HepG2 (cell line): ENCODE measurements around the gene SH3GLB2. TPM values are rescaled to one million over a fixed set of nuclear protein-coding genes. Genes with fewer than 3 reads are reported as not detected.
A peak's percentile ranks its signal among the peaks of the same experiment; 100 is the strongest.

Source experiments
- EEA1 ChIP-seq: sonication (generic); formaldehyde crosslinking; IDR thresholded peaks from 2 replicates; pipeline ENCODE4 v1.5.1; 2020; ENCODE audit warnings: mild to moderate bottlenecking, missing genetic modification reagents, borderline replicate concordance
- ETV5 ChIP-seq: IDR thresholded peaks from 2 replicates; pipeline ENCODE4 v1.6.1; 2018; ENCODE audit warnings: missing biosample characterization, missing genetic modification reagents, inconsistent platforms, borderline replicate concordance
- GABPA ChIP-seq, 2 experiments: IDR thresholded peaks; 2 replicates each; pipeline ENCODE4 v1.6.1; 2011 to 2016; ENCODE audit warnings: low read depth in 2 of 2, low read length in 1 of 2, missing biosample characterization in 1 of 2, missing genetic modification characterization in 1 of 2
- PHF20 ChIP-seq: sonication (generic); formaldehyde crosslinking; IDR thresholded peaks from 2 replicates; pipeline ENCODE4 v1.5.0; 2020; ENCODE audit warnings: mild to moderate bottlenecking, missing genetic modification reagents
- PITX1 ChIP-seq: sonication (generic); formaldehyde crosslinking; IDR thresholded peaks from 2 replicates; pipeline ENCODE4 v1.5.1; 2020; ENCODE audit warnings: mild to moderate bottlenecking, missing genetic modification reagents
- U2AF2 ChIP-seq: fragments of 200-400 bp; formaldehyde crosslinking; IDR thresholded peaks from 2 replicates; pipeline ENCODE4 v1.6.1; 2017; ENCODE audit warnings: low read depth, mild to moderate bottlenecking, low read length
- ZFX ChIP-seq: sonication (generic); formaldehyde crosslinking; IDR thresholded peaks from 2 replicates; pipeline ENCODE4 v1.4.0; 2020; ENCODE audit warnings: mild to moderate bottlenecking, low read depth, missing genetic modification reagents, moderate library complexity
- ZNF335 ChIP-seq: sonication (generic); formaldehyde crosslinking; IDR thresholded peaks from 2 replicates; pipeline ENCODE4 v1.4.0; 2020; ENCODE audit warnings: missing genetic modification reagents
- ZNF747 ChIP-seq: sonication (generic); formaldehyde crosslinking; IDR thresholded peaks from 2 replicates; pipeline ENCODE4 v1.8.1; 2023; ENCODE audit warnings: missing genetic modification reagents, mild to moderate bottlenecking, borderline replicate concordance
- ZNF883 ChIP-seq: sonication (generic); formaldehyde crosslinking; IDR thresholded peaks from 2 replicates; pipeline ENCODE4 v1.5.1; 2020; ENCODE audit warnings: mild to moderate bottlenecking, missing genetic modification reagents; ENCODE audit errors: not compliant biosample characterization
- polyA plus RNA-seq, 8 experiments: library from polyadenylated mRNA; depleted of rRNA in 3 of 8; stranded (reverse) in 7 of 8; unstranded in 1 of 8; fragments of >200 nt; fragmentation: Illumina TruSeq in 4 of 8; extraction: Trizol in 4 of 8; gene quantifications; 2 replicates each; pipeline versions ENCODE4 v1.2.1 to v1.2.3, GENCODE V29; 2011 to 2016; ENCODE audit warnings: low read depth in 4 of 8, missing spikeins in 1 of 8, mixed read lengths in 1 of 8; ENCODE audit not compliant: insufficient read depth in 1 of 8
- total RNA-seq, 5 experiments: library from RNA; depleted of rRNA; stranded (reverse); fragments of >200 nt; fragmentation: Illumina TruSeq; extraction: Trizol; gene quantifications; 2 replicates each; pipeline ENCODE4 v1.2.3, GENCODE V29; 2016; ENCODE audit warnings: low read depth in 1 of 5
- TF ChIP-seq, protein P1 (sequence below): sonication (generic); formaldehyde crosslinking; IDR thresholded peaks from 2 replicates; pipeline ENCODE4 v1.5.0; 2020; ENCODE audit warnings: mild to moderate bottlenecking, missing genetic modification reagents, borderline replicate concordance
- TF ChIP-seq, protein P2 (sequence below): sonication (generic); formaldehyde crosslinking; IDR thresholded peaks from 2 replicates; pipeline ENCODE4; 2020; ENCODE audit warnings: missing genetic modification reagents, mild to moderate bottlenecking, borderline replicate concordance
- TF ChIP-seq, protein P3 (sequence below): sonication (generic); formaldehyde crosslinking; IDR thresholded peaks from 2 replicates; pipeline ENCODE4 v1.5.0; 2020; ENCODE audit warnings: mild to moderate bottlenecking, missing genetic modification reagents
- TF ChIP-seq, protein P4 (sequence below): sonication (generic); formaldehyde crosslinking; IDR thresholded peaks from 2 replicates; pipeline ENCODE4 v1.4.0; 2020; ENCODE audit warnings: missing genetic modification reagents

The SH3GLB2 gene
- total and polyA plus RNA-seq, 2 of the 13 experiments (the other 11 are each of a cell fraction or from before 2014, with no cell fraction given) = 24.0 to 40.6 TPM

DNA sequence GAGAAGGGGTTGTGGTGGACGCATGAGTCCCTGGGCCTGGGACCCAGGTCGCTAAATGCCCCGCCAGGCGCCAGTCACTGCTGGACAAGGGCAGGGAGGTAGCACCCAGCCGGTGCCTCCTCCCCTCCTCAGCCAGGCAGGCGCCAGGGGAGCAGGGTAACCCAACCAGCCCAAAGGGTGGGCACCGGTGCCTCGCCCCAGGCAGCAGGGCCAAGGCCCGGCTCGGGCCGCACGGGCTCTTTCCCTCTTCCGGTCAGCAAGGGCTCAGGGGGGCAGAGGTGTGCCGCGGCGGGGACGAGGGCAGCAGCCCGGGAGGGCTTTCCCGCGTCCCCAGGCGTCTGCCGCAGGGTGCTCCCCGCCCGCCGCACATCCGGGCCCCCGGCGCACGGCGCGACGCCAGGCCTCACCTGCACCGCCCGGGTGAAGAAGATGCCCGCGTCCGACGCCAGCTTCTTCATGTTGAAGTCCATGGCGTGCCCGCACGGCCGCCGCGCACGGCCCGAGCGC lies 393 bp downstream of the SH3GLB2 start (continued):
- TF ChIP-seq, protein P1, sequence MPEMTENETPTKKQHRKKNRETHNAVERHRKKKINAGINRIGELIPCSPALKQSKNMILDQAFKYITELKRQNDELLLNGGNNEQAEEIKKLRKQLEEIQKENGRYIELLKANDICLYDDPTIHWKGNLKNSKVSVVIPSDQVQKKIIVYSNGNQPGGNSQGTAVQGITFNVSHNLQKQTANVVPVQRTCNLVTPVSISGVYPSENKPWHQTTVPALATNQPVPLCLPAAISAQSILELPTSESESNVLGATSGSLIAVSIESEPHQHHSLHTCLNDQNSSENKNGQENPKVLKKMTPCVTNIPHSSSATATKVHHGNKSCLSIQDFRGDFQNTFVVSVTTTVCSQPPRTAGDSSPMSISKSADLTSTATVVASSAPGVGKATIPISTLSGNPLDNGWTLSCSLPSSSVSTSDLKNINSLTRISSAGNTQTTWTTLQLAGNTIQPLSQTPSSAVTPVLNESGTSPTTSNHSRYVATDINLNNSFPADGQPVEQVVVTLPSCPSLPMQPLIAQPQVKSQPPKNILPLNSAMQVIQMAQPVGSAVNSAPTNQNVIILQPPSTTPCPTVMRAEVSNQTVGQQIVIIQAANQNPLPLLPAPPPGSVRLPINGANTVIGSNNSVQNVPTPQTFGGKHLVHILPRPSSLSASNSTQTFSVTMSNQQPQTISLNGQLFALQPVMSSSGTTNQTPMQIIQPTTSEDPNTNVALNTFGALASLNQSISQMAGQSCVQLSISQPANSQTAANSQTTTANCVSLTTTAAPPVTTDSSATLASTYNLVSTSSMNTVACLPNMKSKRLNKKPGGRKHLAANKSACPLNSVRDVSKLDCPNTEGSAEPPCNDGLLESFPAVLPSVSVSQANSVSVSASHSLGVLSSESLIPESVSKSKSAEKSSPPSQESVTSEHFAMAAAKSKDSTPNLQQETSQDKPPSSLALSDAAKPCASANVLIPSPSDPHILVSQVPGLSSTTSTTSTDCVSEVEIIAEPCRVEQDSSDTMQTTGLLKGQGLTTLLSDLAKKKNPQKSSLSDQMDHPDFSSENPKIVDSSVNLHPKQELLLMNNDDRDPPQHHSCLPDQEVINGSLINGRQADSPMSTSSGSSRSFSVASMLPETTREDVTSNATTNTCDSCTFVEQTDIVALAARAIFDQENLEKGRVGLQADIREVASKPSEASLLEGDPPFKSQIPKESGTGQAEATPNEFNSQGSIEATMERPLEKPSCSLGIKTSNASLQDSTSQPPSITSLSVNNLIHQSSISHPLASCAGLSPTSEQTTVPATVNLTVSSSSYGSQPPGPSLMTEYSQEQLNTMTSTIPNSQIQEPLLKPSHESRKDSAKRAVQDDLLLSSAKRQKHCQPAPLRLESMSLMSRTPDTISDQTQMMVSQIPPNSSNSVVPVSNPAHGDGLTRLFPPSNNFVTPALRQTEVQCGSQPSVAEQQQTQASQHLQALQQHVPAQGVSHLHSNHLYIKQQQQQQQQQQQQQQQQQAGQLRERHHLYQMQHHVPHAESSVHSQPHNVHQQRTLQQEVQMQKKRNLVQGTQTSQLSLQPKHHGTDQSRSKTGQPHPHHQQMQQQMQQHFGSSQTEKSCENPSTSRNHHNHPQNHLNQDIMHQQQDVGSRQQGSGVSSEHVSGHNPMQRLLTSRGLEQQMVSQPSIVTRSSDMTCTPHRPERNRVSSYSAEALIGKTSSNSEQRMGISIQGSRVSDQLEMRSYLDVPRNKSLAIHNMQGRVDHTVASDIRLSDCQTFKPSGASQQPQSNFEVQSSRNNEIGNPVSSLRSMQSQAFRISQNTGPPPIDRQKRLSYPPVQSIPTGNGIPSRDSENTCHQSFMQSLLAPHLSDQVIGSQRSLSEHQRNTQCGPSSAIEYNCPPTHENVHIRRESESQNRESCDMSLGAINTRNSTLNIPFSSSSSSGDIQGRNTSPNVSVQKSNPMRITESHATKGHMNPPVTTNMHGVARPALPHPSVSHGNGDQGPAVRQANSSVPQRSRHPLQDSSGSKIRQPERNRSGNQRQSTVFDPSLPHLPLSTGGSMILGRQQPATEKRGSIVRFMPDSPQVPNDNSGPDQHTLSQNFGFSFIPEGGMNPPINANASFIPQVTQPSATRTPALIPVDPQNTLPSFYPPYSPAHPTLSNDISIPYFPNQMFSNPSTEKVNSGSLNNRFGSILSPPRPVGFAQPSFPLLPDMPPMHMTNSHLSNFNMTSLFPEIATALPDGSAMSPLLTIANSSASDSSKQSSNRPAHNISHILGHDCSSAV = no peak
- TF ChIP-seq, protein P2, sequence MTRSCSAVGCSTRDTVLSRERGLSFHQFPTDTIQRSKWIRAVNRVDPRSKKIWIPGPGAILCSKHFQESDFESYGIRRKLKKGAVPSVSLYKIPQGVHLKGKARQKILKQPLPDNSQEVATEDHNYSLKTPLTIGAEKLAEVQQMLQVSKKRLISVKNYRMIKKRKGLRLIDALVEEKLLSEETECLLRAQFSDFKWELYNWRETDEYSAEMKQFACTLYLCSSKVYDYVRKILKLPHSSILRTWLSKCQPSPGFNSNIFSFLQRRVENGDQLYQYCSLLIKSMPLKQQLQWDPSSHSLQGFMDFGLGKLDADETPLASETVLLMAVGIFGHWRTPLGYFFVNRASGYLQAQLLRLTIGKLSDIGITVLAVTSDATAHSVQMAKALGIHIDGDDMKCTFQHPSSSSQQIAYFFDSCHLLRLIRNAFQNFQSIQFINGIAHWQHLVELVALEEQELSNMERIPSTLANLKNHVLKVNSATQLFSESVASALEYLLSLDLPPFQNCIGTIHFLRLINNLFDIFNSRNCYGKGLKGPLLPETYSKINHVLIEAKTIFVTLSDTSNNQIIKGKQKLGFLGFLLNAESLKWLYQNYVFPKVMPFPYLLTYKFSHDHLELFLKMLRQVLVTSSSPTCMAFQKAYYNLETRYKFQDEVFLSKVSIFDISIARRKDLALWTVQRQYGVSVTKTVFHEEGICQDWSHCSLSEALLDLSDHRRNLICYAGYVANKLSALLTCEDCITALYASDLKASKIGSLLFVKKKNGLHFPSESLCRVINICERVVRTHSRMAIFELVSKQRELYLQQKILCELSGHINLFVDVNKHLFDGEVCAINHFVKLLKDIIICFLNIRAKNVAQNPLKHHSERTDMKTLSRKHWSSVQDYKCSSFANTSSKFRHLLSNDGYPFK (CRISPR knock-in tag) = peak; percentile 30; the same call in 1 of the 2 replicates
- TF ChIP-seq ZNF335 (CRISPR knock-in tag) = no peak
- TF ChIP-seq PHF20 (CRISPR knock-in tag) = peak; percentile 19; the same call in 1 of the 2 replicates
- TF ChIP-seq PITX1 (CRISPR knock-in tag) = 0 out of 2 replicates have a peak, but pooled peaks have one; percentile 25
- TF ChIP-seq ZNF883 (CRISPR knock-in tag) = no peak
- peak; percentile 71 for TF ChIP-seq ZFX
- TF ChIP-seq EEA1 = no peak
- TF ChIP-seq GABPA (IDR thresholded peaks at IDR 0.05; ENCODE audit: low read depth, low read length) = peak; percentile 13; the same call in 1 of the 2 replicates
- no peak for TF ChIP-seq GABPA (CRISPR knock-in tag; IDR thresholded peaks at IDR 0.05; ENCODE audit: low read depth)
- TF ChIP-seq, protein P3, sequence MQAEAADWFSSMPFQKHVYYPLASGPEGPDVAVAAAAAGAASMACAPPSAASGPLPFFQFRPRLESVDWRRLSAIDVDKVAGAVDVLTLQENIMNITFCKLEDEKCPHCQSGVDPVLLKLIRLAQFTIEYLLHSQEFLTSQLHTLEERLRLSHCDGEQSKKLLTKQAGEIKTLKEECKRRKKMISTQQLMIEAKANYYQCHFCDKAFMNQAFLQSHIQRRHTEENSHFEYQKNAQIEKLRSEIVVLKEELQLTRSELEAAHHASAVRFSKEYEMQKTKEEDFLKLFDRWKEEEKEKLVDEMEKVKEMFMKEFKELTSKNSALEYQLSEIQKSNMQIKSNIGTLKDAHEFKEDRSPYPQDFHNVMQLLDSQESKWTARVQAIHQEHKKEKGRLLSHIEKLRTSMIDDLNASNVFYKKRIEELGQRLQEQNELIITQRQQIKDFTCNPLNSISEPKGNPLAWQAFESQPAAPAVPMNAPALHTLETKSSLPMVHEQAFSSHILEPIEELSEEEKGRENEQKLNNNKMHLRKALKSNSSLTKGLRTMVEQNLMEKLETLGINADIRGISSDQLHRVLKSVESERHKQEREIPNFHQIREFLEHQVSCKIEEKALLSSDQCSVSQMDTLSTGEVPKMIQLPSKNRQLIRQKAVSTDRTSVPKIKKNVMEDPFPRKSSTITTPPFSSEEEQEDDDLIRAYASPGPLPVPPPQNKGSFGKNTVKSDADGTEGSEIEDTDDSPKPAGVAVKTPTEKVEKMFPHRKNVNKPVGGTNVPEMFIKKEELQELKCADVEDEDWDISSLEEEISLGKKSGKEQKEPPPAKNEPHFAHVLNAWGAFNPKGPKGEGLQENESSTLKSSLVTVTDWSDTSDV = no peak; the same call in 1 of the 2 replicates
- TF ChIP-seq, protein P4, sequence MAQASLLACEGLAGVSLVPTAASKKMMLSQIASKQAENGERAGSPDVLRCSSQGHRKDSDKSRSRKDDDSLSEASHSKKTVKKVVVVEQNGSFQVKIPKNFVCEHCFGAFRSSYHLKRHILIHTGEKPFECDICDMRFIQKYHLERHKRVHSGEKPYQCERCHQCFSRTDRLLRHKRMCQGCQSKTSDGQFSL (CRISPR knock-in tag) = no peak
- TF ChIP-seq U2AF2 = no peak
- no peak; the same call in 1 of the 2 replicates for TF ChIP-seq ETV5
- TF ChIP-seq ZNF747 (CRISPR knock-in tag) = 0 out of 2 replicates have a peak, but pooled peaks have one; percentile 30
